HepG2 (cell line): ENCODE data around the gene MT1M. TPM values are rescaled to one million over a fixed set of nuclear protein-coding genes. Genes with fewer than 3 reads are reported as not detected.
A peak's percentile ranks its signal among the peaks of the same experiment; 100 is the strongest.

Source experiments
- CC2D1A ChIP-seq: sonication (generic); formaldehyde crosslinking; IDR thresholded peaks from 2 replicates; pipeline ENCODE4 v1.8.1; 2023; ENCODE audit warnings: mild to moderate bottlenecking, missing genetic modification reagents
- KAT7 ChIP-seq: IDR thresholded peaks from 2 replicates; pipeline ENCODE4 v1.6.1; 2018; ENCODE audit warnings: borderline replicate concordance, missing compliant biosample characterization
- KDM1A ChIP-seq: IDR thresholded peaks from 2 replicates; pipeline ENCODE4 v1.6.1; 2016; ENCODE audit warnings: missing compliant biosample characterization
- MATR3 ChIP-seq: sonication (generic); formaldehyde crosslinking; IDR thresholded peaks from 2 replicates; pipeline ENCODE4 v1.4.0; 2020; ENCODE audit warnings: missing genetic modification reagents
- MTF1 ChIP-seq: sonication (generic); formaldehyde crosslinking; IDR thresholded peaks from 2 replicates; pipeline ENCODE4 v1.5.0; 2020; ENCODE audit warnings: missing genetic modification reagents
- NFIB ChIP-seq: sonication (generic); formaldehyde crosslinking; IDR thresholded peaks from 2 replicates; pipeline ENCODE4 v1.9.0; 2021; ENCODE audit warnings: missing genetic modification reagents, mild to moderate bottlenecking, borderline replicate concordance
- NFIC ChIP-seq: IDR thresholded peaks from 2 replicates; pipeline ENCODE4 v1.6.1; 2012; ENCODE audit warnings: mild to moderate bottlenecking, low read length, inconsistent platforms
- NFYB ChIP-seq: sonication (generic); formaldehyde crosslinking; IDR thresholded peaks from 2 replicates; pipeline ENCODE4 v1.4.0; 2020; ENCODE audit warnings: missing genetic modification reagents
- SMAD9 ChIP-seq: sonication (generic); formaldehyde crosslinking; IDR thresholded peaks from 2 replicates; pipeline ENCODE4 v1.5.1; 2020; ENCODE audit warnings: mild to moderate bottlenecking, missing genetic modification reagents
- STAG1 ChIP-seq: sonication (generic); formaldehyde crosslinking; IDR thresholded peaks from 2 replicates; pipeline ENCODE4 v1.4.0; 2020; ENCODE audit warnings: missing genetic modification reagents
- TCF7L2 ChIP-seq: IDR thresholded peaks from 2 replicates; pipeline ENCODE4 v1.6.1; 2011; ENCODE audit warnings: mild to moderate bottlenecking, low read depth, low read length, moderate library complexity
- ZNF234 ChIP-seq: sonication (generic); formaldehyde crosslinking; conservative IDR thresholded peaks from 2 replicates; pipeline ENCODE4 v1.5.1; 2020; ENCODE audit warnings: mild to moderate bottlenecking, missing genetic modification reagents
- ZNF33A ChIP-seq: sonication (generic); formaldehyde crosslinking; IDR thresholded peaks from 2 replicates; pipeline ENCODE4 v1.5.1; 2020; ENCODE audit warnings: missing genetic modification reagents, mild to moderate bottlenecking, moderate library complexity, borderline replicate concordance
- ZNF468 ChIP-seq: sonication (generic); formaldehyde crosslinking; IDR thresholded peaks from 2 replicates; pipeline ENCODE4 v1.8.0; 2022; ENCODE audit warnings: mild to moderate bottlenecking, moderate library complexity, missing genetic modification reagents
- ZNF558 ChIP-seq: sonication (generic); formaldehyde crosslinking; IDR thresholded peaks from 2 replicates; pipeline ENCODE4 v1.9.0; 2022; ENCODE audit warnings: mild to moderate bottlenecking, missing genetic modification reagents, borderline replicate concordance
- polyA plus RNA-seq, 8 experiments: library from polyadenylated mRNA; depleted of rRNA in 3 of 8; stranded (reverse) in 7 of 8; unstranded in 1 of 8; fragments of >200 nt; fragmentation: Illumina TruSeq in 4 of 8; extraction: Trizol in 4 of 8; gene quantifications; 2 replicates each; pipeline versions ENCODE4 v1.2.1 to v1.2.3, GENCODE V29; 2011 to 2016; ENCODE audit warnings: low read depth in 4 of 8, missing spikeins in 1 of 8, mixed read lengths in 1 of 8; ENCODE audit not compliant: insufficient read depth in 1 of 8
- total RNA-seq, 5 experiments: library from RNA; depleted of rRNA; stranded (reverse); fragments of >200 nt; fragmentation: Illumina TruSeq; extraction: Trizol; gene quantifications; 2 replicates each; pipeline ENCODE4 v1.2.3, GENCODE V29; 2016; ENCODE audit warnings: low read depth in 1 of 5
- TF ChIP-seq, protein P1 (sequence below): sonication (generic); formaldehyde crosslinking; IDR thresholded peaks from 2 replicates; pipeline ENCODE4 v1.4.0; 2020; ENCODE audit warnings: mild to moderate bottlenecking, missing genetic modification reagents
- TF ChIP-seq, protein P2 (sequence below): sonication (generic); formaldehyde crosslinking; IDR thresholded peaks from 2 replicates; pipeline ENCODE4 v1.4.0; 2020; ENCODE audit warnings: mild to moderate bottlenecking, low read depth, missing genetic modification reagents
- TF ChIP-seq, protein P3 (sequence below): IDR thresholded peaks from 2 replicates; pipeline ENCODE4 v1.6.1; 2016; ENCODE audit warnings: mild to moderate bottlenecking
- TF ChIP-seq, protein P4 (sequence below): sonication (generic); formaldehyde crosslinking; conservative IDR thresholded peaks from 2 replicates; pipeline ENCODE4 v1.4.0; 2020; ENCODE audit warnings: missing genetic modification reagents
- TF ChIP-seq, protein P5 (sequence below): sonication (generic); formaldehyde crosslinking; IDR thresholded peaks from 2 replicates; pipeline ENCODE4 v1.4.0; 2020; ENCODE audit warnings: missing genetic modification reagents
- TF ChIP-seq, protein P6 (sequence below): IDR thresholded peaks from 2 replicates; pipeline ENCODE4 v1.6.1; 2018; ENCODE audit warnings: missing genetic modification reagents, mild to moderate bottlenecking, missing compliant biosample characterization

The MT1M gene
- total and polyA plus RNA-seq, 2 of the 13 experiments (the other 11 are each of a cell fraction or from before 2014, with no cell fraction given), result 4.6 TPM; not detected in 1

DNA sequence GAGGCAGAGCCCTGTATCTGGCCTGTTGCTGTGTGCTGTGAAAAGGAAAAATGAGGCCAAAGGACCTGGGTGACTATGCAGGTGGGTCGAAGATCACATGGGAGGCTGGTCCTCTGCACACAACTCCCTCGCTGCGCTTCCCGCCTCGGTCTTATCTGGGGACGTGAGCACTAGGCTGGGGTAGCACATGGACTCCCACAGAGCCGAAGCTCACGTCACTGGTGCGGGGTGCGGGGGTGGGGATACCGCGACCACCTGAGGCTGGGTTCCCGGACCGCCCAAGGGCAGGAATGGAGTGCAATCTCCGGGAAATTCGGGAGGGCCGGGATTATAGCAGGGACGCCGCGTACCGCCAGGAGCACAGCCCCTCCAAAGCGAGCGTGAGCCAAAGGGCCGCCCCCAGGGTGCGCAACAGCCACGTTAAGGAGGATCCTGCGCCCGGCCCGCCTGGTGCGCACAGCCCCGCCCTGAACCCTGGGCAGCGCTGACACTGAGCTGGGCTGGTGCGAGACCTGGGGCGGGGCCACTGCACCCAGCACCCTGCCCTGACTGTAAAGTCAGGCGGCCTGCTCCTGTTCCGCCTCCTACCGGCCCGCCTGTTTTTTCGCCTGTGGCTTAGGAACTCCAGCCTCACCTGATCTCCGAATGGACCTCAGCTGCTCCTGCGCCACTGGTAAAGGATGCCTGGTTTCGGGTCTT lies 10.8 kb downstream of the MT1M start (continued):
- TF ChIP-seq, protein P1, sequence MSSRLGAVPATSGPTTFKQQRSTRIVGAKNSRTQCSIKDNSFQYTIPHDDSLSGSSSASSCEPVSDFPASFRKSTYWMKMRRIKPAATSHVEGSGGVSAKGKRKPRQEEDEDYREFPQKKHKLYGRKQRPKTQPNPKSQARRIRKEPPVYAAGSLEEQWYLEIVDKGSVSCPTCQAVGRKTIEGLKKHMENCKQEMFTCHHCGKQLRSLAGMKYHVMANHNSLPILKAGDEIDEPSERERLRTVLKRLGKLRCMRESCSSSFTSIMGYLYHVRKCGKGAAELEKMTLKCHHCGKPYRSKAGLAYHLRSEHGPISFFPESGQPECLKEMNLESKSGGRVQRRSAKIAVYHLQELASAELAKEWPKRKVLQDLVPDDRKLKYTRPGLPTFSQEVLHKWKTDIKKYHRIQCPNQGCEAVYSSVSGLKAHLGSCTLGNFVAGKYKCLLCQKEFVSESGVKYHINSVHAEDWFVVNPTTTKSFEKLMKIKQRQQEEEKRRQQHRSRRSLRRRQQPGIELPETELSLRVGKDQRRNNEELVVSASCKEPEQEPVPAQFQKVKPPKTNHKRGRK (CRISPR knock-in tag), result 0 out of 2 replicates have a peak, but pooled peaks have one; percentile 17
- TF ChIP-seq, protein P2, sequence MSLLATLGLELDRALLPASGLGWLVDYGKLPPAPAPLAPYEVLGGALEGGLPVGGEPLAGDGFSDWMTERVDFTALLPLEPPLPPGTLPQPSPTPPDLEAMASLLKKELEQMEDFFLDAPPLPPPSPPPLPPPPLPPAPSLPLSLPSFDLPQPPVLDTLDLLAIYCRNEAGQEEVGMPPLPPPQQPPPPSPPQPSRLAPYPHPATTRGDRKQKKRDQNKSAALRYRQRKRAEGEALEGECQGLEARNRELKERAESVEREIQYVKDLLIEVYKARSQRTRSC (CRISPR knock-in tag), result no peak
- TF ChIP-seq, protein P3, sequence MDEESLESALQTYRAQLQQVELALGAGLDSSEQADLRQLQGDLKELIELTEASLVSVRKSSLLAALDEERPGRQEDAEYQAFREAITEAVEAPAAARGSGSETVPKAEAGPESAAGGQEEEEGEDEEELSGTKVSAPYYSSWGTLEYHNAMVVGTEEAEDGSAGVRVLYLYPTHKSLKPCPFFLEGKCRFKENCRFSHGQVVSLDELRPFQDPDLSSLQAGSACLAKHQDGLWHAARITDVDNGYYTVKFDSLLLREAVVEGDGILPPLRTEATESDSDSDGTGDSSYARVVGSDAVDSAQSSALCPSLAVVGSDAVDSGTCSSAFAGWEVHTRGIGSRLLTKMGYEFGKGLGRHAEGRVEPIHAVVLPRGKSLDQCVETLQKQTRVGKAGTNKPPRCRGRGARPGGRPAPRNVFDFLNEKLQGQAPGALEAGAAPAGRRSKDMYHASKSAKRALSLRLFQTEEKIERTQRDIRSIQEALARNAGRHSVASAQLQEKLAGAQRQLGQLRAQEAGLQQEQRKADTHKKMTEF (CRISPR knock-in tag), result no peak
- TF ChIP-seq SMAD9 (CRISPR knock-in tag), result 0 out of 2 replicates have a peak, but pooled peaks have one; percentile 37
- no peak for TF ChIP-seq MTF1 (CRISPR knock-in tag)
- TF ChIP-seq NFIC, result no peak
- no peak for TF ChIP-seq KDM1A (CRISPR knock-in tag)
- no peak for TF ChIP-seq ZNF33A (CRISPR knock-in tag)
- TF ChIP-seq, protein P4, sequence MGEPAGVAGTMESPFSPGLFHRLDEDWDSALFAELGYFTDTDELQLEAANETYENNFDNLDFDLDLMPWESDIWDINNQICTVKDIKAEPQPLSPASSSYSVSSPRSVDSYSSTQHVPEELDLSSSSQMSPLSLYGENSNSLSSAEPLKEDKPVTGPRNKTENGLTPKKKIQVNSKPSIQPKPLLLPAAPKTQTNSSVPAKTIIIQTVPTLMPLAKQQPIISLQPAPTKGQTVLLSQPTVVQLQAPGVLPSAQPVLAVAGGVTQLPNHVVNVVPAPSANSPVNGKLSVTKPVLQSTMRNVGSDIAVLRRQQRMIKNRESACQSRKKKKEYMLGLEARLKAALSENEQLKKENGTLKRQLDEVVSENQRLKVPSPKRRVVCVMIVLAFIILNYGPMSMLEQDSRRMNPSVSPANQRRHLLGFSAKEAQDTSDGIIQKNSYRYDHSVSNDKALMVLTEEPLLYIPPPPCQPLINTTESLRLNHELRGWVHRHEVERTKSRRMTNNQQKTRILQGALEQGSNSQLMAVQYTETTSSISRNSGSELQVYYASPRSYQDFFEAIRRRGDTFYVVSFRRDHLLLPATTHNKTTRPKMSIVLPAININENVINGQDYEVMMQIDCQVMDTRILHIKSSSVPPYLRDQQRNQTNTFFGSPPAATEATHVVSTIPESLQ (CRISPR knock-in tag), result no peak
- 0 out of 2 replicates have a peak, but pooled peaks have one; percentile 3 for TF ChIP-seq CC2D1A (CRISPR knock-in tag)
- TF ChIP-seq, protein P5, sequence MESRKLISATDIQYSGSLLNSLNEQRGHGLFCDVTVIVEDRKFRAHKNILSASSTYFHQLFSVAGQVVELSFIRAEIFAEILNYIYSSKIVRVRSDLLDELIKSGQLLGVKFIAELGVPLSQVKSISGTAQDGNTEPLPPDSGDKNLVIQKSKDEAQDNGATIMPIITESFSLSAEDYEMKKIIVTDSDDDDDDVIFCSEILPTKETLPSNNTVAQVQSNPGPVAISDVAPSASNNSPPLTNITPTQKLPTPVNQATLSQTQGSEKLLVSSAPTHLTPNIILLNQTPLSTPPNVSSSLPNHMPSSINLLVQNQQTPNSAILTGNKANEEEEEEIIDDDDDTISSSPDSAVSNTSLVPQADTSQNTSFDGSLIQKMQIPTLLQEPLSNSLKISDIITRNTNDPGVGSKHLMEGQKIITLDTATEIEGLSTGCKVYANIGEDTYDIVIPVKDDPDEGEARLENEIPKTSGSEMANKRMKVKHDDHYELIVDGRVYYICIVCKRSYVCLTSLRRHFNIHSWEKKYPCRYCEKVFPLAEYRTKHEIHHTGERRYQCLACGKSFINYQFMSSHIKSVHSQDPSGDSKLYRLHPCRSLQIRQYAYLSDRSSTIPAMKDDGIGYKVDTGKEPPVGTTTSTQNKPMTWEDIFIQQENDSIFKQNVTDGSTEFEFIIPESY (CRISPR knock-in tag), result no peak
- TF ChIP-seq KAT7 (CRISPR knock-in tag), result no peak
- no peak for TF ChIP-seq ZNF468 (CRISPR knock-in tag)
- no peak for TF ChIP-seq MATR3
- no peak for TF ChIP-seq TCF7L2
- TF ChIP-seq, protein P6, sequence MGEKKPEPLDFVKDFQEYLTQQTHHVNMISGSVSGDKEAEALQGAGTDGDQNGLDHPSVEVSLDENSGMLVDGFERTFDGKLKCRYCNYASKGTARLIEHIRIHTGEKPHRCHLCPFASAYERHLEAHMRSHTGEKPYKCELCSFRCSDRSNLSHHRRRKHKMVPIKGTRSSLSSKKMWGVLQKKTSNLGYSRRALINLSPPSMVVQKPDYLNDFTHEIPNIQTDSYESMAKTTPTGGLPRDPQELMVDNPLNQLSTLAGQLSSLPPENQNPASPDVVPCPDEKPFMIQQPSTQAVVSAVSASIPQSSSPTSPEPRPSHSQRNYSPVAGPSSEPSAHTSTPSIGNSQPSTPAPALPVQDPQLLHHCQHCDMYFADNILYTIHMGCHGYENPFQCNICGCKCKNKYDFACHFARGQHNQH (CRISPR knock-in tag), result no peak
- TF ChIP-seq ZNF558, result no peak
- TF ChIP-seq STAG1, result peak; percentile 46
- TF ChIP-seq NFIB (CRISPR knock-in tag), result no peak
- no peak for TF ChIP-seq NFYB (CRISPR knock-in tag)
- peak; percentile 85; the same call in 1 of the 2 replicates for TF ChIP-seq ZNF234 (CRISPR knock-in tag)
